Posterior cingulate gyrus (tissue), 11 donors: ENCODE measurements around the gene FSTL4.
A peak's percentile ranks its signal among the peaks of the same experiment; 100 is the strongest.

ENCODE experiments used
- DNase-seq, 10 donors: peaks; one replicate each; pipeline versions ENCODE4 v3.0.0 to v3.0.0-alpha.2; 2020 to 2021; ENCODE audit warnings: mixed read lengths in 3 of 10
- intact Hi-C: fragments of 100-400 bp; cut with DNase I; formaldehyde crosslinking; loops from one replicate; pipeline ENCODE4 v1.15.1; 2023

Gene FSTL4

GRCh38 chr5:133611357-133612248, 738 bp downstream of the FSTL4 start:
- intact Hi-C loops, result loop anchor here (2.0 kb wide), 1 partner anchor 189 kb away; no protein-coding TSS in a partner anchor
- peak in 4 of 10 donors; percentile 28 to 84 (median 55) for DNase-seq

GRCh38 chr5:133610489-133611356, 1.6 kb downstream of the FSTL4 start:
- peak; percentile 41 to 95 (median 70) for DNase-seq
- intact Hi-C loops, result loop anchor here (2.0 kb wide), 1 partner anchor 188 kb away; no protein-coding TSS in a partner anchor

- no peak for DNase-seq
- intact Hi-C loops, result no loop called here
Measured at GRCh38 chr5:133607451-133607850, 4.9 kb downstream of the FSTL4 start.

GRCh38 chr5:133606835-133607234, 5.5 kb downstream of the FSTL4 start:
- intact Hi-C loops, result no loop called here
- DNase-seq, result no peak

DNA sequence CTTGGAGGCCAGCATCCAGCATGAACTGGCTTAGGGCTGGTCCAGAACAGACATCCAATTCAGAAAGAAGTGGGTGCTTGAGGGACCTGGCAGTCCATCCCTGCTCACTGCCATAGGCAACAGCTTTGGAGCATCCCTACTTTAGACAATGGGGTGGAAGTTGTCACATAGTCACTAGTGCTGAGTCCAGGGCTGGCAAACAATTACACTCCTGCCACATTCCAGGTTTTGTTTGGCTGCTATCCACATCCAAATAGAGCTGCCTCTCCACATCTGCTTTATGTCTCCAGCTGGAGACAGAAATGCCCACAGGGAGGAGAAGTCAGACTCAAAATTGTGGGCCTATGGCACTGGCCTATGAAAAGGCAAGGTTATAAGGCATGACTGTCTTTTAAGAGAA, 7.0 kb downstream of the FSTL4 start:
- DNase-seq, result peak in 1 of 10 donors; percentile 33
- intact Hi-C loops, result no loop called here

DNA sequence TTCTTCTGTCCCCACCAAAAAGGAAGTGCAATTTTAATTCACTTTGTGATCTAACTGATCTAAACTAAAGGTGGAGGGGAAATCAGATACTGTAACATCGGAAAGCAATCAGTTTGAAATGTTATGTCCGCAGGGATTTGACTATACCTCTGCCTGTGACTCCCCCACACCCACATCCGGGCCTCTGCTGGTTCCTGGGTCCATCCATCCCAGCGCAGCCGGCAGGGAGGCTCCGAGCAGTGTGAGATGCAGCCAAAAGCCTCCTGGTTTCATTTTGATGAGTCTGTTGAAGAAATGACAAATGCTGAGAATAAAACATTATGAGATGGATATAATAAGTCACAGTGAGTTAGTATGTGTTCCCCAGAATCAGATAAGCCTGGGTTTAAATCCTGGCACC, 8.6 kb downstream of the FSTL4 start:
- intact Hi-C loops, result no loop called here
- peak in 1 of 10 donors; percentile 57 for DNase-seq

DNA sequence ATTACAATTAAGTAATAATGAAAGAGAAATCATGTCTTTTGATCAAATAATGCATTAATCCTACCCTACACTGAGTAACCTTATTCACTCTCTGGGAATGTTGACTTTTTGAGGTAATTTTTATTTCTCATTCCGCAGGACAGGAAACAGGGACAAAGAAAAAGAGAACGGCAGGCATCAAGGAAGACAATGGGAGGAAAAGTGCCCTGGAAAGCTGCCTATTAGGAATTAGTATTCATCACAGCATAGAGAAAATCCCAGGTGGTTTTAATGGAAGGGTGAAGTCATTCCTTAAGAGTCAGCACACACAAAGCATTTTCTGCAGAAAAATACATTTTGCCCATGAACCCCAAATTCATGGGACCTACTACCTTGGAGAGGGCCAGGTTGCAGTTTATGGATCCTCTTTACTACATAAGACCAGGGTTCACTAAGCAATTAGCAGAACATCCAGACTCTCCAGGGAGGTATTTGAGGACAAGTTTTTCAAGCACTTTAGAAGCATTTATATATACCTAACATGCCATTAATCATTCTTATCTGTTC, 9.4 kb downstream of the FSTL4 start:
- DNase-seq, result no peak
- intact Hi-C loops, result no loop called here

DNA sequence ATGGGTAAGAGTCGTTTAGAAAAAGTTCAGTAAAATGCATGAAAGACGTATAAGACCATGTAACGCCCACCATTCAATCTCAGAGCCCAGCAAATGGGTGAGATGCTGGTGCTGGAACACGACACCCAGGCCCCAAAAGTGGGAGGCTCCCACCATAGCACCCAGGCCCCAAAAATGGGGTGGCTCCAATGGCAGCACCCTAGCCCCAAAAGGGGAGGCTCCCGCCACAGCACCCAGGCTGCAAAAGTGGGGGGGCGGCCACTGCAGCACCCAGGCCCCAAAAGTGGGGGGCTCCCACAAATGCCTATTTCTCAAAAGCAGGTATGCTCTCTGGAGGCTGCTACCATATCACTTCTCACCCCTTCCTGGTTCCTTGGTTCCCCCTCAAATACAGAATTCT, 12.7 kb downstream of the FSTL4 start:
- no peak for DNase-seq
- intact Hi-C loops, result no loop called here

- intact Hi-C loops, result no loop called here
- no peak for DNase-seq
Measured at GRCh38 chr5:133599044-133599443, 13.3 kb downstream of the FSTL4 start.

DNA sequence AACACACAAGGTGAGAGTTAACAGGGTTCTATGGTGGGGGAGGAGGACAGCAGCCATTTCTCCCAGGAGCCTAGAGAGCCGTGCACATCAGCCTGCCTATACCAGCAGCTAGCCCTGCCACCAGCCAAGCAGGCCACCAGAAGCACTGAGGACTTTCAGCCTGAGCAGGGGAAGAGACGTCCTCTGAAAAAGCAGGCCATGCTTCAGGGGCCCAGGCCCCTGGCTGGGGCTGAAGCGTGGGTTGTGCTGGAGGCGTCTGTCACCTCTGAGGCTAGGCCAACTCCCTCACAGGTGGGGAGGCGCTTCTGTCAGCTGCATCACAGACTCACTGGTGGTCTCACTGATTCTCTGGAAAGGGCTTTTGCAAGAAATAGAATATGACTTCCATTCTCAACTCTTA, 16.3 kb downstream of the FSTL4 start:
- no peak for DNase-seq
- intact Hi-C loops, result no loop called here

DNA sequence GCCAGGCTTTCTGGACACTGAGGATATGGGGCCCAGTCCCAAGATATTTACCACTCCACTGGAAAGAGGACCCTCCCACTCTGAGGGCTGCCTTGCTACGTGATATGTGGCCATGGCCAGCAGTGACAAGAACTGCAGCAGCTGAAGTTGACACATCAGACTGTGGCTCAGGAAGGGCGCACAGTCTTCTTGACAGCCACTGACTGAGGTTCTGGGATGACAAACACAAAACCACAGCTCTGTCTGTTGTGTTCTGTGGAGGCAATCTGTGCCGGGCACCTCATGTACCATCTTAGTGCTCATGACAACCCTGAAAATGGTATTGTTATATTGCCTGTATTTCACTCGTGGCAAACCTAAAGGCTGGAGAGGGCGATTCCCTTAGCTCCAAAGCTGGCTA, 16.9 kb downstream of the FSTL4 start:
- intact Hi-C loops, result no loop called here
- DNase-seq, result no peak

DNA sequence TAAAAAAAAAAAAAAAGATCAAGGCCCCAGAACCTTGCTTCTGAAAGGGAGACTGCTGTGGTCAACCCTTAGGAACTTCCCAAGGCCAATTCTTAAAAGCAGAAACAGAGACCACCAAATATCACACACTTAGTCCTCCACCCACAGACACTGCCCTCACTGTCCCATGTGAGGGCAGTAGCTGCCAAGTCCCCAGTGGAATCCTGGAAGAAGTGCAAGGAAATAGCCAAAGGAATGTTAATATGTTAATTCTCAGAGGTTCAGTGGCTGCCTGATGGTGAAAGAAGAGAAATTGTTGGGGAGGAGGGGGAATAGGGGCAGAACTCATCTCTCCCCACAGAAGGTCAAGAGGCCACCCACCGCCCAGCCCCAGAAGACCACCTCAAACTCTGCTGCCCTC, 23.1 kb downstream of the FSTL4 start:
- intact Hi-C loops, result no loop called here
- DNase-seq, result no peak

GRCh38 chr5:133582971-133583370, 29.4 kb downstream of the FSTL4 start:
- no peak for DNase-seq
- intact Hi-C loops, result no loop called here

DNA sequence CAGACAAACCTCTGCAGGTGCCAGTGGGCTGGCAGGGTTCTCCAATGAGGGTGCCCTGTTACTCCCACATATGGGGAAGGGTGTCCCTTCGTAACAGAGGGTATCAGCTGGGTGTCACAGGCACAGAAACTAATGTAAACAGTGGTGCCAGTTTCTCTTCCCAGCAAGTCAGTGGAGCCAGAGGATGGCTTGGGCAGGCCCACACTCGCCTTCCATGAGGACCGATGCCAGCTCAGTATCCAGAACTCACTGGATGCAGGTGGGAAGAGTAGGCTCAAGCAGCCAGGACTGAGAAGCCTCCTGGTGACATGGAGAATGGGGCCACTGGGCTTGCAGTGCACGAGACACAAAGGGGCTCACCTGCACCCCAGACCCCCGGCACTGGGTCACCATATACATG, 30.4 kb downstream of the FSTL4 start:
- no peak for DNase-seq
- intact Hi-C loops, result no loop called here

- no peak for DNase-seq
- intact Hi-C loops, result no loop called here
Measured at GRCh38 chr5:133581348-133581747, 31.0 kb downstream of the FSTL4 start.

- intact Hi-C loops, result no loop called here
- no peak for DNase-seq
Measured at GRCh38 chr5:133580618-133581017, 31.7 kb downstream of the FSTL4 start.

DNA sequence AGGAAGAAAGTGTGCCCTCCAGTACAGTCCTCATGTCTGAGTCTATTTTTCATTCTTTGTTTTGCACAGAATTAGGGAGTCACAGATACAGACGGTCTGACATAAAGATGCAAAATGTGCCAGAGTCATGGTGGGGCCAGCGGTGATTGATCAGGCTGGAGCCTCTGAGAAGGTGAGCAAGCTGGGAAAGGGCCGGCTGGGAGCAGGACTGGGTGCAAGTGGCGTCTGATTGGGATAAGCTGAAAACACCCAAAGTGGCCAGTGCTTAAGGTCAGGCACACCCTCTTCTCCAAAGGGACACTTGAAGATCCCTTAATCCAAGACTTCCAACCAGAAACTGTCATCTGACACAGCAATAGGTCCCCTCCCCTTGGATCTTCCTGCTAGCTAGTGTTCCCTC, 32.6 kb downstream of the FSTL4 start:
- intact Hi-C loops, result no loop called here

DNA sequence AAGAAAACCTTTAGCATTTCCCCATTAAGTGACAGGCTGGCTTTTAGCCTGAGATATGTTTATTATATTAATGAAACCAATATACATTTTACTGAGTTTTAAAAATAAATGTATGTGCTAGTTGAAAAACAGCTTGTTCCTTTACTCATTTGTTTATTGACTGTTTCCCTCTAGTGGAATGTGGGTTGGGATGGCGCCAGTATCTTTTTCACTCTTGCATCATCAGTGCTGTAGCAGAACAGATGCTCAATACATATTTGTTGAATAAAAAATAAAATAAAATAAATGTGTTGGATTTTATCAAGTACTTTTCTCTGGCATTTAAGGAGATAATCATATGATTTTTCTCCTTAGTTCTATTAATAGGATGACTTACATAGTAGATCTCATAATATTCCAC, 43.0 kb downstream of the FSTL4 start:
- peak in 1 of 10 donors; percentile 23 for DNase-seq
- intact Hi-C loops, result no loop called here

More for the DNA sequence above, 32.6 kb downstream of the FSTL4 start:
- DNase-seq, result no peak

GRCh38 chr5:133565993-133566392, 46.3 kb downstream of the FSTL4 start:
- intact Hi-C loops, result no loop called here
- no peak for DNase-seq

- peak in 1 of 10 donors; percentile 52 for DNase-seq
- intact Hi-C loops, result no loop called here
Measured at GRCh38 chr5:133564921-133565565, 47.3 kb downstream of the FSTL4 start.

DNA sequence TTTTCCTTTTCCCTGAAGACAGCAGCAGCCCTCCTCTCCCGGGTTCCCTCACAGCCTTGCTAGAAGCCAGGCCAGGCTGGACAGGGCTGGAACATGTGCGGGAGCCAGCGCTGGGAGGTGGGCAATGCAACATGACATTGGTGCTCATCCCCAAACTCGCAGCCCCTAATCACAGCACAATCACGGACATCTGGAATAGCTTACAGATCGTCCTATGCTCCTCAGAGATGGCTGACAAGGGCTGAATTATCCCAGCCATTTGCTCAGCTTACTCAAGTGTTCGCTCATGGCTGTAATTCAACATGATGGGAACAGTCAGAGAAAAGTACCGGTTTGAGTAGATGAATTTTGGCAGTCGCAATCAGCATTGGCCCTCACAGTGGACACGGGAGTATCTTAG, 49.8 kb downstream of the FSTL4 start:
- intact Hi-C loops, result no loop called here
- DNase-seq, result no peak
